ENCODE measurements around the gene ERVK3-1. TPM values are rescaled to one million over a fixed set of nuclear protein-coding genes. Genes with fewer than 3 reads are reported as not detected.

The ERVK3-1 gene
- total RNA-seq, 1 experiment from 2014 or later, result 48.0 TPM

DNA sequence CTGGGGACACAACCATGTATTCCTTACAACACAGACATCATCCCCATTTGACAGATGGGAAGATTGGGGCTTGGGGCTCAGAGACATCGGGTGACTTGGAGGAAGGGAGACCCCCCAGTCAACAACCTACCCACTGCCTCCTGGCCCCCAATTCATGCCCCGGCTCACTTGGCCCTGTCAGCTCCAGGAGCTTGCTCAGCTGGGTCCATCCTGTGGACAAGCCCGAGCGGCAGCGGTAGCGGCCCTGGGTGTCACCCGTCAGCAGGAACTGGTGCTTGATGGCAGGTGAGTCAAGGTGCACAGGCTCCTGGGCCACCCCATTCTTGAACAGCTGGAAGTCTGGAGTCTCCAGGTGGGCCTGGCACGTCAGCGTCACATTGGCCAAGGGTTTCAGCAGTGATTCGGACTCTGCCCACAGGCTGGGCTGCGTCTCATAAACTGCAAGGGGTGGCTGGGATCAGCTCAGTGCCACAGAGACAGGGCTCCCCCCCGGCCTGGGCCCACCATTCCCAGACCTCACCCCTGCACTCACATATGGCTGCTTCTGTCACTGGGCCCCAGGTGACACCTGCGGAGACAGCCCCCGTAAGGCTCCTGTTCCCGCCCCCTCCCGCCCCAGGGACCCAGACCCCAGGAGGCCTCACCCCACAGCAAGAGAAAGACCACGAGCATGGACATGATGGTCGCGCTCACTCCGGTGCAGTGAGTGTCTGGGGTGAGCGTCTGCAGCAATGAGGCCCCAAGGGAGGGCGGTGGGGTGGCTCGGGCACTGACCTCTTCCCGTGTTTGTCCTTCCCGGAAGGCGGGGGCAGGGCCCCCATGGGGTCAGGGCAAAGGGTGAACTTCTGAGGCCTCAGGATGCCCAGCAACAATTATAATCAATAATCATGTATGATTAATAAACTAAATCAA, 47.8 kb downstream of the ERVK3-1 start, which contains the start of gene A1BG:
Gene A1BG, minus strand, starts transcription at position 733 of the 912 bp plus-strand sequence. Its CDS starts 55 bp downstream, at position 678.
- in situ Hi-C loops (cut with HindIII; ENCODE audit: low pct_unique_long_range_greater_than_20kb, low sequenced_read_pairs), result no loop called here
- DNase-seq (ENCODE audit: low read depth, low spot score), result no peak

DNA sequence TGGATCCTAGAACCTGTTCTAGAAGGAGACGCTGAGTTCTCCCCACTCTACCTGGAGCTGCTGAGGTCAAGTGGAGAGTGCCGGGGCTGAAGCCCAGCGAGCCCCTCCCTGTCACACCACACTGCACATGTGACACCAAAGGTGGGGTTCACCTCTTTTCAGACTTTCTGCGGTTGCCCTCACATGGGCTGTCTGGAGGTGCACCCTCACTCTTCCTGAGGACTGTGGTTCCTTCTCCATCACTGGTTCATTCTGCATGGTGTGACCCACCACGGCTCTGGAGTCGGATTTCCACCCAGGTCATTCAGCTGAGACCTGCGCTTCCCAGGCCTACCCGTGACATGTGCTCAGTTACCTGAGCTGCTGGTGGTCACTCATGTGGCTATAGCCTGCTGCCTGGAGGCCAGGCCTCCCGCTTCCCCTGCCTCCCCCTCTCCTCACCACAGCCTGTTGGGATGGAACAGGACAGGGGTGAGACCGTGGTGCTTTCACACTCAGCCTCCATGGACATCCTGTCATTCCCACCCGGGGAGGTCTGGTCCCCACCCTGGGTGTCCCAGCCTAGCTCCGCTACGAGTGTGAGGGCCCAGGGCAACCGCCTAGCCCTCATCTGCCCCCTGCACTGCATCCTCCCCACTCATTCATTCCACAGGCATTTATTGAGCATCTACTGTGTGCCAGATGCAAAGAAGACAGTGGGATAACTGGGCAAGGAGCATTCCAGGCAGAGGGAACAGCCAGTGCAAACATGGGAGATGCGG, 48.7 kb downstream of the ERVK3-1 start:
- in situ Hi-C loops (cut with HindIII; ENCODE audit: low pct_unique_long_range_greater_than_20kb, low sequenced_read_pairs), result no loop called here
- no peak for DNase-seq (ENCODE audit: low read depth, low spot score)

- in situ Hi-C loops (cut with HindIII; ENCODE audit: low pct_unique_long_range_greater_than_20kb, low sequenced_read_pairs), result no loop called here
- DNase-seq (ENCODE audit: low read depth, low spot score), result no peak
These were observed 49.4 kb downstream of the ERVK3-1 start for GRCh38 chr19:58354478-58355030.

- in situ Hi-C loops (cut with HindIII; ENCODE audit: low pct_unique_long_range_greater_than_20kb, low sequenced_read_pairs), result no loop called here
- no peak for DNase-seq (ENCODE audit: low read depth, low spot score)
These were observed 50.1 kb downstream of the ERVK3-1 start for GRCh38 chr19:58355215-58355796.

GRCh38 chr19:58355908-58356765, 51.0 kb downstream of the ERVK3-1 start:
- in situ Hi-C loops (cut with HindIII; ENCODE audit: low pct_unique_long_range_greater_than_20kb, low sequenced_read_pairs), result no loop called here
- DNase-seq (ENCODE audit: low read depth, low spot score), result no peak

GRCh38 chr19:58356766-58357480, 51.7 kb downstream of the ERVK3-1 start:
- in situ Hi-C loops (cut with HindIII; ENCODE audit: low pct_unique_long_range_greater_than_20kb, low sequenced_read_pairs), result no loop called here
- DNase-seq (ENCODE audit: low read depth, low spot score), result no peak

DNA sequence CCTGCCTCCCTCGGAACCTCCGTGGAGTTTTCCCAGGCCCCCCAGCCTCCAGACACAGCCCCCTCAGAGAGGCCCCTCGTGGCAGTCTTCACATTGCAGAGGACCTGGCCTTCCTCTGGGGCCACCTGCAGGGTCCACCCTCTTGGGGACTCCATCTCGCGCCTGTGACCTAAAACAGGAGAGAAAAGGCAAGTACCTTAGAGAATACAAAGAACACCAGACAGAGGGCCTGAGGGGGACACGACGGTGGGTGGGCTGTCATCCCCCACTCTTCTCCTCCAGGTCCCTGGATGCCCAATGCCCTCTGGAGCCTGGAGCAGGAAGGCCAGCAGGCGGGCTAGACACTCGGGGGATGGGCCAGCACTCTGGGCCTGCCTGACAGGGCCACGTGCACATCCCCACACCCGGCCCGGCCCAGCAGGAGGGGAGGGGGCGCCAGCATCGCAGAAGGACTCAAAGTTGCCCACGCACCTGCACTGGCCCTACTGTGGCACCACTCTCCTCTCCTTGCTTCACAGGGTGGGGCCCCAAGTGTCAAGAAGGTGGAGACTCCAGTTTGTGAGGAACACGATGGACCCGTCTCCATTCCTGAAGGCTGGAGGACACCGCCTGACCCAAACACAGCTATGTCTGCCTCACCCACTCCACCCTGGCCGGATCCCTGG, 52.4 kb downstream of the ERVK3-1 start:
- in situ Hi-C loops (cut with HindIII; ENCODE audit: low pct_unique_long_range_greater_than_20kb, low sequenced_read_pairs), result no loop called here
- DNase-seq (ENCODE audit: low read depth, low spot score), result no peak

DNA sequence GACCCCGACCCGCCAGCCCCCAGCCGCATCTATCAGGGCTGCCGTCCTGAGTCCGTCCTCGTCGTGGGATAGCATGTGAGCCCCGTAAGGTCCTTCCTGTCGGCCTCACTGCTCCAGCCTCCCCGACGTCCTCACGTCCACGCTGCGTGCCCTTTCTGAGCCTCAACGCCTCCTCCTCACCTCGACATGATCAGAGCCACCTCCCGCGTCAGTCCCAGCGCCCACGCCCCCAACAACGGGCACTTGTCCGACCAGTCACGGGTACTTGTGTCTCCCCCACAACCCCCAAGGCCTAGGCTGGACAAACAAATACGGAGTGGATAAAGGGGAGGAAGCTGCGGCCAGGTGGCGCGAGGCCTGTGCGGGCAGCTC, 56.7 kb downstream of the ERVK3-1 start:
- peak; percentile 30 for DNase-seq (ENCODE audit: low read depth, low spot score)
- in situ Hi-C loops (cut with HindIII; ENCODE audit: low pct_unique_long_range_greater_than_20kb, low sequenced_read_pairs), result no loop called here

DNA sequence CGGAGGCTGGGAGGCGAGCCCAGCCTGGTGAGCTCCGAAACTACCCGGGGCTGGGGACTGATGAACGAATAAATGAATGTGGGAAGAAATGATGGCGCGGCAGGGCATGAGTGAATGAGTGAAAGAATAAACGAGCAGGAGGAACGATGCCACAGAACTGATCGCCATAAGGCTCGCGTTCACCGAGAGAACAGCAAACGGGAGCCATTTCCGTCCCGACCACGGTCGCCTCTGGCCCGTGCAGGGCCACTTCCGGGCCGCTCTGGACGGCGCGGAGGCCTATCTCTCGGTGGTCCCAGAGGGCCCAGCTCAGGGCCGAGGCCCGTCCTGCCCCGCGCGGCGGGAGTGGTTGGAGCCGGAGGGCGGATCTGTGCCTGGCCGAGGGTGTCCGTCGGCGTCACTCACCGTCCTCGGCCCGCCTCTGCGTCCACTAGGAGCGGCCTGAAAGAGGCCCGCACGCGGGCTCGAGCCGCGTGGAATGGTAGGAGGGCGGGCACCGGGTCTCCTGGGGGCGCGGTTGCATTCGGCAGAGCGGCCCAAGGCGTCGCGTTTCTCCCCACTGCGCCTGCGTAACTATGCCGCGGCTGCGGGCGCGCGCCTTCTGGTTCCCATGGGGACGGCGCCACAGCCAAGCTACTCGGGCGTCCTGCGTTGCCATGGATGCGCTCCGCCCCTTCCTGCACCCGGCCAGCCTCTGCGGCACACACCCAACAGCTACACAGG, 57.3 kb downstream of the ERVK3-1 start, which contains the start of gene ZNF497:
Gene ZNF497, minus strand, starts transcription at position 480 of the 723 bp plus-strand sequence. CDS start 5,116 bp downstream, outside the sequence.
- in situ Hi-C loops (cut with HindIII; ENCODE audit: low pct_unique_long_range_greater_than_20kb, low sequenced_read_pairs), result no loop called here
- peak; percentile 93 for DNase-seq (ENCODE audit: low read depth, low spot score)

GRCh38 chr19:58364146-58364545, 59.0 kb downstream of the ERVK3-1 start:
- in situ Hi-C loops (cut with HindIII; ENCODE audit: low pct_unique_long_range_greater_than_20kb, low sequenced_read_pairs), result no loop called here
- DNase-seq (ENCODE audit: low read depth, low spot score), result no peak

Small RNA genes within 50 kb of the gene (small RNA-seq; reads per million reads assigned to genes)
- gene MIR6806 (0 reads per million in 2 experiments), gene RNA5SP473 (0.12 to 1.6 reads per million in 2 experiments)

Other genes starting within 250 kb of the ERVK3-1 start
- 0.21 and 0.42 TPM in 2 replicates for gene ZNF135, start 246.1 kb upstream of the ERVK3-1 start, total RNA-seq (2014; rRNA removed; shearing (Covaris generic))
- 2.8 and 3.6 TPM in 2 replicates for gene ZSCAN18, start 207.1 kb upstream of the ERVK3-1 start, total RNA-seq (2014; rRNA removed; shearing (Covaris generic))
- gene ZNF329, start 154.6 kb upstream of the ERVK3-1 start, total RNA-seq (2014; rRNA removed; shearing (Covaris generic)), result 9.3 and 10.7 TPM in 2 replicates
- 11.9 and 14.3 TPM in 2 replicates for gene ZNF274, start 122.3 kb upstream of the ERVK3-1 start, total RNA-seq (2014; rRNA removed; shearing (Covaris generic))
- gene ZNF544, start 76.5 kb upstream of the ERVK3-1 start, total RNA-seq (2014; rRNA removed; shearing (Covaris generic)), result 7.6 and 8.3 TPM in 2 replicates
- gene ZNF8, start 26.4 kb upstream of the ERVK3-1 start, total RNA-seq (2014; rRNA removed; shearing (Covaris generic)), result 2.9 and 3.6 TPM in 2 replicates
- 2.9 and 3.2 TPM in 2 replicates for gene ZSCAN22, start 21.6 kb downstream of the ERVK3-1 start, total RNA-seq (2014; rRNA removed; shearing (Covaris generic))
- 18.7 and 23.4 TPM in 2 replicates for gene A1BG, start 48.1 kb downstream of the ERVK3-1 start, total RNA-seq (2014; rRNA removed; shearing (Covaris generic))
- 0.40 and 1.3 TPM in 2 replicates for gene ZNF497, start 57.4 kb downstream of the ERVK3-1 start, total RNA-seq (2014; rRNA removed; shearing (Covaris generic))
- 0.40 and 0.87 TPM in 2 replicates for gene ZNF837, start 75.7 kb downstream of the ERVK3-1 start, total RNA-seq (2014; rRNA removed; shearing (Covaris generic))
- gene RPS5, start 81.9 kb downstream of the ERVK3-1 start, total RNA-seq (2014; rRNA removed; shearing (Covaris generic)), result 1,789 and 1,795 TPM in 2 replicates
- not detected in 2 replicates for gene RNF225, start 90.3 kb downstream of the ERVK3-1 start, total RNA-seq (2014; rRNA removed; shearing (Covaris generic))
- gene ZNF584, start 103.3 kb downstream of the ERVK3-1 start, total RNA-seq (2014; rRNA removed; shearing (Covaris generic)), result 12.5 and 13.9 TPM in 2 replicates
- 0.16 and 0.35 TPM in 2 replicates for gene ZNF132, start 134.8 kb downstream of the ERVK3-1 start, total RNA-seq (2014; rRNA removed; shearing (Covaris generic))
- gene ZNF324B, start 146.2 kb downstream of the ERVK3-1 start, total RNA-seq (2014; rRNA removed; shearing (Covaris generic)), result 6.8 TPM in 2 replicates
- gene ZNF324, start 161.7 kb downstream of the ERVK3-1 start, total RNA-seq (2014; rRNA removed; shearing (Covaris generic)), result 6.3 and 7.7 TPM in 2 replicates
- 7.6 and 8.7 TPM in 2 replicates for gene ZNF446, start 171.0 kb downstream of the ERVK3-1 start, total RNA-seq (2014; rRNA removed; shearing (Covaris generic))
- gene SLC27A5, start 206.6 kb downstream of the ERVK3-1 start, total RNA-seq (2014; rRNA removed; shearing (Covaris generic)), result 0.13 and 0.16 TPM in 2 replicates
- 1.9 and 3.3 TPM in 2 replicates for gene ZBTB45, start 214.4 kb downstream of the ERVK3-1 start, total RNA-seq (2014; rRNA removed; shearing (Covaris generic))
- gene TRIM28, start 238.7 kb downstream of the ERVK3-1 start, total RNA-seq (2014; rRNA removed; shearing (Covaris generic)), result 346 and 425 TPM in 2 replicates
- gene CHMP2A, start 249.7 kb downstream of the ERVK3-1 start, total RNA-seq (2014; rRNA removed; shearing (Covaris generic)), result 82.6 and 89.4 TPM in 2 replicates

Measured in SK-MEL-5 (cell line).